NCI-H2107 (cell line): ENCODE measurements around the gene DNAH10.
"Not testable (repeated sequence)": the region's sequence is repeated elsewhere in the genome, so short reads cannot be mapped to it uniquely, and the experiment has no call there.

Experiments
- DNase-seq: peaks from one replicate; lab custom pipeline; 2025; lab: John Stamatoyannopoulos, UW

The DNAH10 gene

GRCh38 chr12:123934829-123935228, 172.7 kb downstream of the DNAH10 start:
- DNase-seq = no peak

- no peak for DNase-seq
These were observed 173.9 kb downstream of the DNAH10 start for GRCh38 chr12:123935956-123936355.

GRCh38 chr12:123936471-123936870, 174.4 kb downstream of the DNAH10 start:
- DNase-seq = no peak

GRCh38 chr12:123936956-123937706, 175.0 kb downstream of the DNAH10 start:
- DNase-seq = no peak

- no peak for DNase-seq
These were observed 175.8 kb downstream of the DNAH10 start for GRCh38 chr12:123937707-123938591.

- no peak for DNase-seq
These were observed 176.8 kb downstream of the DNAH10 start for GRCh38 chr12:123938679-123939480.

- DNase-seq = no peak
These were observed 177.9 kb downstream of the DNAH10 start for GRCh38 chr12:123939716-123940626.

- DNase-seq = no peak
These were observed 178.5 kb downstream of the DNAH10 start for GRCh38 chr12:123940627-123940966.

- DNase-seq = no peak
These were observed 178.9 kb downstream of the DNAH10 start for GRCh38 chr12:123941000-123941399.

- DNase-seq = no peak
These were observed 179.6 kb downstream of the DNAH10 start for GRCh38 chr12:123941624-123942237.

- DNase-seq = no peak
These were observed 180.1 kb downstream of the DNAH10 start for GRCh38 chr12:123942238-123942653.

GRCh38 chr12:123942911-123943648, 181.0 kb downstream of the DNAH10 start:
- DNase-seq = no peak

GRCh38 chr12:123943816-123944215, 181.7 kb downstream of the DNAH10 start:
- no peak for DNase-seq

GRCh38 chr12:123944696-123945095, 182.6 kb downstream of the DNAH10 start:
- DNase-seq = no peak

- no peak for DNase-seq
These were observed 183.4 kb downstream of the DNAH10 start for GRCh38 chr12:123945287-123946151.

- no peak for DNase-seq
These were observed 184.0 kb downstream of the DNAH10 start for GRCh38 chr12:123946152-123946515.

GRCh38 chr12:123946516-123947505, 184.7 kb downstream of the DNAH10 start:
- not testable (repeated sequence) for DNase-seq

GRCh38 chr12:123947531-123947930, 185.4 kb downstream of the DNAH10 start:
- not testable (repeated sequence) for DNase-seq
